Left cardiac atrium (tissue), 4 donors: ENCODE results near the gene NBPF4. TPM values are rescaled to one million over a fixed set of nuclear protein-coding genes. Genes with fewer than 3 reads are reported as not detected.
"Not testable (repeated sequence)": the region's sequence is repeated elsewhere in the genome, so short reads cannot be mapped to it uniquely, and the experiment has no call there.

ENCODE experiments used
- ATAC-seq, 2 donors: fragments of 200-7000 bp; cut with Tn5 transposase; one replicate each; pipeline ENCODE4 v1.9.1; 2020; ENCODE audit warnings: mild to moderate bottlenecking in 2 of 2, moderate library complexity in 2 of 2
- DNase-seq: peaks from one replicate; pipeline ENCODE4 v3.0.0-alpha.2; 2020
- intact Hi-C, 2 donors: fragments of 100-400 bp; cut with DNase I; formaldehyde crosslinking; loops; one replicate each; pipeline versions ENCODE4 v1.14.1 to v1.15.1; 2022 to 2023
- total RNA-seq, 2 donors: library from RNA; stranded (reverse); fragmentation: NEBNext Ultra II Directional; extraction: Animal tissue kit (Norgen Biotek cat#: 25700); gene quantifications; one replicate each; pipeline ENCODE4 v1.2.1, GENCODE V29; 2021
- donor health status: DM: no; HTN: yes; CAD: no.
- donor health status: DM: no; HTN: yes; CAD: no; lungs with severe emphysema.
- donor health status: DM: yes; HTN: yes; CAD: no.
- donor health status: Dilated cardiomyopathy.

Gene NBPF4
- total RNA-seq, 2 donors from 2014 or later, result not detected

DNA sequence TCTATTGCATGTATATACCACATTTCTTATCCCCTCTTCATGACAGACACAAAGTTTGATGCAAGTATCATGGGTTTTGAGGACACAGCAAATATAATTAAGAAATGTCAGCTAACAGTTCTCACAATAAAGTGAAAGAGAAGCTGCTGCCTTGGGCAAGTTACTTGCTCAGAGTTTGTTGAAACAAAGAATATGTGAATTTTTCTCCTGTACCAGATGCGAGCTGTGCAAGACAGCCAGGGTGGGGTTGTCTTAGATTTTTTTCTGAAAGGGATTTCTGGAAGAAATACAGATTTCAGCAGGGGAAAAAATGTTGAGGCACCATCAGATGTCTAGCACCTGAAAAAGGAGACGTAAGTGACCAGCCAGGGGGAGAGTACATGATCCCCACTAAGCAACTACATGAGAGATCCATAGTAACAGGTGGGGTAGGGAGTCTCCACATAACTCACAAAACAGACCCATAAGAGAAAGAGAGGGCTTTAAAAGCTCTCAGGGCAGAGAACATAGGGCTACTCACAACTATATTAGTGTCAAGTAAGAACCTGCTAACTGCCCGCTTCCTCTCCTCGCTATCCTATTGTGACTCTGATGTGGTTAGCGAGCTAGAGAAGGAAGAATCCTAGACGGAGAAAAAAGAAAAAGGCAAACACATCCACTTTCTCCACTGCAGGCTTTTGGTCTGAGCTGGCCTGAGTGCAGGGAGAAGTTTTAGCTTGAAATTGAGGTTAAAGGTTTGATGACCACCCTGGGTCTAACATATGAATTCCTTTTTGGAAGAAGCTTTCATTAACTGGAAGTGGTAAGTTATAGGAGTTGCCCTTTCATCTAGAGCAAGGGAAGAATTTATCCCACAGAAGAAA lies 27.6 kb downstream of the NBPF4 start:
- intact Hi-C loops, ATAC-seq, DNase-seq: not testable (repeated sequence)

- ATAC-seq, DNase-seq, intact Hi-C loops: not testable (repeated sequence)
Observed at GRCh38 chr1:108214641-108215465, 29.0 kb downstream of the NBPF4 start.

- no peak for DNase-seq
- no peak for ATAC-seq
- intact Hi-C loops, result no loop called here
Observed at GRCh38 chr1:108211014-108211413, 32.9 kb downstream of the NBPF4 start.

- no peak for ATAC-seq
- intact Hi-C loops, result no loop called here
- no peak for DNase-seq
Observed at GRCh38 chr1:108209456-108210108, 34.3 kb downstream of the NBPF4 start.

DNA sequence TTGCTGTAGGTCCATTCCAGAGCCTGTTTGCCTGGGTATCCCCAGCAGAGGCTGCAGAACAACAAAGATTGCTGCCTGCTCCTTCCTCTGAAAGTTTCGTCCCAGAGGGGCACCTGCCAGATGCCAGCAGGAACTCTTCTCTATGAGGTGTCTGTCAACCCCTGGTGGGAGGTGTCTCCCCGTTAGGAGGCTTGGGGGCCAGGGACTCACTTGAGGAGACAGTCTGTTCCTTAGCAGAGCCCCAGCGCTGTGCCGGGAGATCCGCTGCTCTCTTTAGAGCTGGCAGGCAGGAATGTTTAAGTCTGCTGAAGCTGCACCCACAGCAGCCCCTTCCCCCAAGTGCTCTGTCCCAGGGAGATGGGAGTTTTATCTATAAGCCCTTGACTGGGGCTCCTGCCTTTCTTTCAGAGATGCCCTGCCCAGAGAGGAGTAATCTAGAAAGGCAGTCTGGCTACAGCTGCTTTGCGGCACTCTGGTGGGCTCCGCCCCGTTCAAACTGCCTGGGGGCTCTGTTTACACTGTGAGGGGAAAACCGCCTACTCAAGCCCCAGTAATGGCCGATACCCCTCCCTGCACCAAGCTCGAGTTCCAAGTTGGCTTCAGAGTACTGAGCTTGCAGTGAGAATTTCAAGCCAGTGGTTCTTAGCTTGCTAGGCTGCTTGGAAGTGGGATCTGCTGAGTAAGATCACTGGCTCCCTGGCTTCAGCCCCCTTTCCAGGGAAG lies 35.0 kb downstream of the NBPF4 start:
- intact Hi-C loops, result no loop called here
- ATAC-seq (peak; percentile 18 to 47), DNase-seq (no peak)

DNA sequence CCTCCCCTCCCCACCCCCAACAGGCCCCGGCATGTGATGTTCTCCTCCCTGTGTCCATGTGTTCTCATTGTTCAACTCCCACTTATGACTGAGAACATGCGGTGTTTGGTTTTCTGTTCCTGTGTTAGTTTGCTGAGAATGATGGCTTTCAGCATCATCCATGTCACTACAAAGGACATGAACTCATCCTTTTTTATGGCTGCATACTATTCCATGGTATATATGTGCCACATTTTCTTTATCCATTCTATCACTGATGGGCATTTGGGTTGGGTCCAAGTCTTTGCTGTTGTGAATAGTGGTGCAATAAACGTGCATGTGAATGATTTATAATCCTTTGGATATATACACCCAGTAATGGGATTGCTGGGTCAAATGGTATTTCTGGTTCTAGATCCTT lies 40.3 kb downstream of the NBPF4 start:
- ATAC-seq, DNase-seq, intact Hi-C loops: not testable (repeated sequence)

DNA sequence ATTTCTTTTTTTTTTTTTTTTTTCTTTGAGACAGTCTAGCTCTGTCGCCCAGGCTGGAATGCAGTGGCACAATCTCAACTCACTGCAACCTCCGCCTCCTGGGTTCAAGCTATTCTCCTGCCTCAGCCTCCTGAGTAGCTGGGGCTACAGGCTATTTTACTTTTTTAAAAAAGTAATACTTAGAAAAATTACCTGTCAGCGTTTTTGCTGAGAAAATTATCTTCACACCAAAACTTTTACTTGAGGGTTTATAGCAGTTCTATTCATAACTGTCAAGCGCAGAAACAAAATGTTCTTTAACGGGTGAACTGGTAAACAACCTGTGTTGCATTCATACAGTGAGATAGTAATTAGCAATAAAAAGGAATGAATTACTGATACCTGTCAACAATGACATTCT lies 42.2 kb downstream of the NBPF4 start:
- DNase-seq, result no peak
- intact Hi-C loops, result no loop called here
- ATAC-seq, result no peak

- intact Hi-C loops, result no loop called here
- DNase-seq, result peak; percentile 24
- peak; percentile 51 to 76 for ATAC-seq
Observed at GRCh38 chr1:108200687-108201051, 43.2 kb downstream of the NBPF4 start.

- DNase-seq, result peak; percentile 87
- ATAC-seq, result peak; percentile 99
- intact Hi-C loops, result no loop called here
Observed at GRCh38 chr1:108199781-108200686, 43.8 kb downstream of the NBPF4 start, which contains the start of gene SLC25A24. Gene SLC25A24, minus strand, starts transcription at chr1:108200343. Its CDS starts 205 bp downstream, at chr1:108200138.

DNA sequence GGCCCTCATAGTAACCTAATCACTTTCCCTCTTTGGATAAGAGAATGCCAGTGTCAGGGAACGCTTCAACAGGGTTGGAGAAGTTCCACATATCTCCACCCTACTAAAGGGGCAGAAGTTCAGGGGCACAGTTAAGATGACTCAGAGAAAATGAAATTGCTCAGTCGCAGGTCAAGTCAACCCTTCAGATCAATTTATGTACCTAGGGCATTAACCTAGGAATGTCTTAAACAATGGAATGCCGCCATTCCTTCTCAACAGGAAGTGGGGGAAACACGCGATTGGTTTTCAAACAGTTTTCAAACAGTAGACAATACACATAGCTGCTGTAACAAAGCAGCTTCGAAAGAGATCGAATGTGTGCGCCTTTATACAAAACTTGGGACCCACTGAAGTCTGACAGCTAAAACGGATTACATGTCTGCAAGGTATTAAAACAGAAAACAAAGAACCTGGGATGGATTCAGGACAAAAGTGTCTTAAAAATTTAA lies 44.6 kb downstream of the NBPF4 start:
- DNase-seq (no peak), ATAC-seq (peak; percentile 24 to 48)
- intact Hi-C loops, result no loop called here

DNA sequence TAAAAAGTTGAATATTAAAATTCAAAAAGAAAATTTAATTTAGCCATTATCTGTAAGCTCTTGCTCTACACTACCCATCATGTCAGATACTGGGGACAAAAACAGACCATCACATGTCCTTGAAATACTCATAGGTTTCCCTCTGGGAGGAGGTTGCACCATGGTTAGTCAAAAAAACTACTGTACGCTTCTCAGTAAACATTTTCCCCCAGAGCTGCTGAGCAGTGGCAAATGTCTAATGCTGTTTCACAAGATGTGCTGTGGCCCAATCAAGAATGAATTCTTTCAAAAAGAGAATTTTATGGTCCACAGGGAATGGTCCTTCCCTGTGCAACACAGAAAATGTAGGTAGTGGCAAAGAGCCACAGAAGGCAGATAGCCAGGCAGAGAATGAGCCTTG lies 49.8 kb downstream of the NBPF4 start:
- DNase-seq (no peak), ATAC-seq (no peak)
- intact Hi-C loops, result no loop called here

- no peak for ATAC-seq
- DNase-seq, result no peak
- intact Hi-C loops, result no loop called here
Observed at GRCh38 chr1:108193333-108193732, 50.5 kb downstream of the NBPF4 start.

DNA sequence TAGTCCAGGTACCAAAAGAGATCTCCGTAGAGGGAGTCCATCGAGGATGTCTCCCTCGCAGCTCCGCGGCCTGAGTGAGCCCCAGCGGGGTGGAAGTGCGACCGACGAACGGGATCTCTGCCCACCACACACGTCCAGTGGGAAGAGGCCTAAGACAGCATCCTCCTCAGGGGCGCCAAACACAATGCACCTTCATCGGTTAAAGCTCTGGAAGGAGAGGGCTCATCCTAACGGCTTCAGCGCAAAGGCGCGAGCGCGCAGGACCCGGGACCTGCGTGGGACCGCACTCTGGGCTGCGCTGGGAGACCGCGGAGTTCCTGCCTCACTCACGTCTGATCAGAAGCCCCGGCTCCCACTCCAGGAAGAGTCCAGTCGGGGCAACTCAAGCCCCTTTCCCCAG lies 51.3 kb downstream of the NBPF4 start:
- DNase-seq (no peak), ATAC-seq (no peak)
- intact Hi-C loops, result no loop called here

- ATAC-seq, result no peak
Observed at GRCh38 chr1:108190686-108191416, 53.0 kb downstream of the NBPF4 start.

GRCh38 chr1:108190001-108190634 lies 53.8 kb downstream of the NBPF4 start:
- intact Hi-C loops, result no loop called here
- ATAC-seq, result no peak
- no peak for DNase-seq

More at GRCh38 chr1:108190686-108191416, 53.0 kb downstream of the NBPF4 start:
- intact Hi-C loops, result no loop called here
- no peak for DNase-seq

GRCh38 chr1:108188801-108189200 lies 55.1 kb downstream of the NBPF4 start:
- intact Hi-C loops, result no loop called here
- ATAC-seq (no peak), DNase-seq (no peak)
